CD14-positive monocyte (primary cell): Measurements from ENCODE around the gene TMEM63C. TPM values are rescaled to one million over a fixed set of nuclear protein-coding genes. Genes with fewer than 3 reads are reported as not detected.

Source experiments
- DNase-seq, 3 donors: peaks; one replicate each; pipeline ENCODE4 v3.0.0-alpha.2; 2011 to 2022
- H2AFZ ChIP-seq: 2 replicates; pipeline ENCODE4 v1.6.0; 2012; ENCODE audit warnings: mild to moderate bottlenecking, low read depth, low read length, inconsistent platforms; ENCODE audit not compliant: insufficient read depth, poor library complexity, severe bottlenecking
- H3K27ac ChIP-seq, 2 donors: 1 replicate in 1 of 2; 2 replicates in 1 of 2; pipeline ENCODE4 v1.5.1; 2012 to 2013; ENCODE audit warnings: low read length in 2 of 2, control low read depth in 1 of 2, inconsistent platforms in 1 of 2, low read depth in 1 of 2, mild to moderate bottlenecking in 1 of 2
- H3K27me3 ChIP-seq, 2 donors: one replicate each; pipeline versions ENCODE4 v1.6.0 to v1.6.1; 2011 to 2013; ENCODE audit warnings: low read length in 2 of 2; ENCODE audit not compliant: control insufficient read depth in 2 of 2, insufficient read depth in 2 of 2
- H3K36me3 ChIP-seq, 2 donors: replicated peaks in 1 of 2; 1 replicate in 1 of 2; 2 replicates in 1 of 2; pipeline versions ENCODE4 v1.5.1 to v1.6.1; 2012 to 2013; ENCODE audit warnings: low read length in 2 of 2, control low read depth in 1 of 2, inconsistent platforms in 1 of 2, mild to moderate bottlenecking in 1 of 2; ENCODE audit not compliant: insufficient read depth in 2 of 2, control insufficient read depth in 1 of 2
- H3K4me1 ChIP-seq, 2 donors: 1 replicate in 1 of 2; 2 replicates in 1 of 2; pipeline versions ENCODE4 v1.5.1 to v1.6.1; 2012 to 2013; ENCODE audit warnings: low read length in 2 of 2, control low read depth in 1 of 2, inconsistent platforms in 1 of 2, mild to moderate bottlenecking in 1 of 2, moderate library complexity in 1 of 2; ENCODE audit not compliant: insufficient read depth in 2 of 2, control insufficient read depth in 1 of 2
- H3K4me2 ChIP-seq: replicated peaks from 2 replicates; pipeline ENCODE3; 2012; ENCODE audit warnings: low read length, moderate library complexity, mild to moderate bottlenecking; ENCODE audit not compliant: poor library complexity, severe bottlenecking; ENCODE audit errors: extremely low read depth
- H3K4me3 ChIP-seq, 3 experiments: fragments of 200-600 bp in 1 of 3; sonication (generic) in 1 of 3; replicated peaks in 1 of 3; 1 replicate in 2 of 3; 2 replicates in 1 of 3; pipeline ENCODE4 v1.5.1; 2011 to 2013; ENCODE audit warnings: low read length in 3 of 3, mild to moderate bottlenecking in 3 of 3, control low read depth in 2 of 3, low read depth in 2 of 3, inconsistent platforms in 1 of 3, moderate library complexity in 1 of 3
- H3K79me2 ChIP-seq: 2 replicates; pipeline ENCODE4 v1.6.0; 2012; ENCODE audit warnings: mild to moderate bottlenecking, control low read depth, inconsistent platforms, low read length, moderate library complexity; ENCODE audit not compliant: insufficient read depth
- H3K9ac ChIP-seq: 2 replicates; pipeline ENCODE4 v1.6.0; 2017; ENCODE audit warnings: low read length, mild to moderate bottlenecking; ENCODE audit not compliant: insufficient read depth, poor library complexity, severe bottlenecking
- H3K9me3 ChIP-seq, 2 donors: replicated peaks in 1 of 2; 1 replicate in 1 of 2; 2 replicates in 1 of 2; pipeline versions ENCODE4 v1.5.1 to v1.6.1; 2012 to 2013; ENCODE audit warnings: low read length in 2 of 2, control low read depth in 1 of 2; ENCODE audit not compliant: control insufficient read depth in 1 of 2, insufficient read depth in 1 of 2
- H4K20me1 ChIP-seq: 2 replicates; pipeline ENCODE4 v1.6.0; 2012; ENCODE audit warnings: mild to moderate bottlenecking, low read length, control low read depth, moderate library complexity; ENCODE audit not compliant: insufficient read depth
- H3K27ac Mint-ChIP-seq, 7 donors: one replicate each; pipeline ENCODE4 v1.8.0; 2020; ENCODE audit warnings: mild to moderate bottlenecking in 7 of 7, mixed read lengths in 7 of 7, moderate library complexity in 6 of 7, inconsistent platforms in 2 of 7
- H3K27me3 Mint-ChIP-seq, 3 donors: one replicate each; pipeline ENCODE4 v1.8.0; 2021 to 2022; ENCODE audit warnings: low read depth in 3 of 3, mild to moderate bottlenecking in 3 of 3, mixed read lengths in 3 of 3, moderate library complexity in 3 of 3, inconsistent platforms in 1 of 3
- H3K36me3 Mint-ChIP-seq, 2 donors: one replicate each; pipeline ENCODE4 v1.8.0; 2020; ENCODE audit warnings: mixed read lengths in 2 of 2, inconsistent platforms in 1 of 2, mild to moderate bottlenecking in 1 of 2
- H3K4me1 Mint-ChIP-seq: one replicate; pipeline ENCODE4 v1.8.0; 2020; ENCODE audit warnings: mild to moderate bottlenecking, mixed read lengths
- H3K4me3 Mint-ChIP-seq, 2 donors: one replicate each; pipeline ENCODE4 v1.8.0; 2020; ENCODE audit warnings: mild to moderate bottlenecking in 2 of 2, mixed read lengths in 2 of 2, moderate library complexity in 1 of 2
- H3K9me3 Mint-ChIP-seq, 7 donors: one replicate each; pipeline ENCODE4 v1.8.0; 2020 to 2022; ENCODE audit warnings: mixed read lengths in 7 of 7, mild to moderate bottlenecking in 6 of 7, moderate library complexity in 6 of 7, inconsistent platforms in 2 of 7
- WGBS: methylation state at CpG from one replicate; pipeline ENCODE4 v1.1.5; 2013; ENCODE audit warnings: missing lambda C conversion rate; ENCODE audit not compliant: insufficient coverage; 5-methylcytosine and 5-hydroxymethylcytosine counted together
- intact Hi-C, 2 donors: fragments of 100-400 bp; cut with micrococcal nuclease; formaldehyde crosslinking; loops; one replicate each; pipeline versions ENCODE4 v1.15.0 to v1.15.1; 2023
- polyA plus RNA-seq, 3 donors: library from polyadenylated mRNA; depleted of rRNA in 1 of 3; unstranded in 2 of 3; stranded (reverse) in 1 of 3; fragments of 300-500 nt in 2 of 3; fragments of >200 nt in 1 of 3; fragmentation: Illumina TruSeq in 2 of 3; gene quantifications; 1 replicate in 2 of 3; 2 replicates in 1 of 3; pipeline ENCODE4 v1.2.3, GENCODE V29; 2012 to 2021
- TF ChIP-seq, protein P1 (sequence below): fragments of 200-600 bp; IDR thresholded peaks from one replicate; pipeline ENCODE4 v1.8.0; 2022; ENCODE audit warnings: antibody characterized with exemption, mild to moderate bottlenecking

TMEM63C gene
- polyA plus RNA-seq, 3 donors, result 0.78 to 4.4 TPM; not detected in 1

GRCh38 chr14:77195766-77196165 is 14.2 kb downstream of the TMEM63C start:
- no peak overlapping the region for H3K27ac Mint-ChIP-seq
- H2AFZ ChIP-seq, result no peak overlapping the region
- H3K4me3 Mint-ChIP-seq, result no peak overlapping the region
- H3K4me1 Mint-ChIP-seq, result peaks cover 7% of the 10 kb centered on the region
- H3K4me2 ChIP-seq, result no peak overlapping the region
- H3K4me1 ChIP-seq, result peaks cover 0 to 5% of the 10 kb centered on the region in 2 donors
- H3K79me2 ChIP-seq, result no peaks in the 10 kb centered on the region
- no peak overlapping the region for H3K27ac ChIP-seq
- no peak overlapping the region for H3K9ac ChIP-seq
- 92% methylated on average over 7 of the region's 9 CpGs for WGBS
- H3K36me3 Mint-ChIP-seq, result peaks cover 0 to 2% of the 10 kb centered on the region in 2 donors
- H3K9me3 Mint-ChIP-seq, result peaks cover 0 to 1% (median 0%) of the 10 kb centered on the region in 7 donors
- no peak overlapping the region for H3K4me3 ChIP-seq
- no peaks in the 10 kb centered on the region for H3K27me3 ChIP-seq
- no peaks in the 10 kb centered on the region for H3K36me3 ChIP-seq
- H4K20me1 ChIP-seq, result no peaks in the 10 kb centered on the region
- intact Hi-C loops, result no loop called here
- H3K9me3 ChIP-seq, result no peaks in the 10 kb centered on the region
- H3K27me3 Mint-ChIP-seq, result peaks cover 5 to 9% (median 6%) of the 10 kb centered on the region in 3 donors
- TF ChIP-seq, protein P1, sequence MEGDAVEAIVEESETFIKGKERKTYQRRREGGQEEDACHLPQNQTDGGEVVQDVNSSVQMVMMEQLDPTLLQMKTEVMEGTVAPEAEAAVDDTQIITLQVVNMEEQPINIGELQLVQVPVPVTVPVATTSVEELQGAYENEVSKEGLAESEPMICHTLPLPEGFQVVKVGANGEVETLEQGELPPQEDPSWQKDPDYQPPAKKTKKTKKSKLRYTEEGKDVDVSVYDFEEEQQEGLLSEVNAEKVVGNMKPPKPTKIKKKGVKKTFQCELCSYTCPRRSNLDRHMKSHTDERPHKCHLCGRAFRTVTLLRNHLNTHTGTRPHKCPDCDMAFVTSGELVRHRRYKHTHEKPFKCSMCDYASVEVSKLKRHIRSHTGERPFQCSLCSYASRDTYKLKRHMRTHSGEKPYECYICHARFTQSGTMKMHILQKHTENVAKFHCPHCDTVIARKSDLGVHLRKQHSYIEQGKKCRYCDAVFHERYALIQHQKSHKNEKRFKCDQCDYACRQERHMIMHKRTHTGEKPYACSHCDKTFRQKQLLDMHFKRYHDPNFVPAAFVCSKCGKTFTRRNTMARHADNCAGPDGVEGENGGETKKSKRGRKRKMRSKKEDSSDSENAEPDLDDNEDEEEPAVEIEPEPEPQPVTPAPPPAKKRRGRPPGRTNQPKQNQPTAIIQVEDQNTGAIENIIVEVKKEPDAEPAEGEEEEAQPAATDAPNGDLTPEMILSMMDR, result no peak
- DNase-seq, result no peak

GRCh38 chr14:77197988-77198387 is 16.4 kb downstream of the TMEM63C start:
- TF ChIP-seq, protein P1, result no peak
- intact Hi-C loops, result no loop called here
- Histone ChIP-seq H4K20me1 (no peaks in the 10 kb centered on the region), H3K4me1 (no peaks in the 10 kb centered on the region), H3K4me3 (no peak overlapping the region), H3K9me3 (no peaks in the 10 kb centered on the region), H3K27me3 (no peaks in the 10 kb centered on the region), H3K27ac (no peak overlapping the region), H2AFZ (no peak overlapping the region), H3K9ac (no peak overlapping the region), H3K36me3 (no peaks in the 10 kb centered on the region), H3K79me2 (no peaks in the 10 kb centered on the region), H3K4me2 (no peak overlapping the region)
- Mint-ChIP-seq H3K4me3 (no peak overlapping the region), H3K36me3 (peaks cover 0 to 2% of the 10 kb centered on the region in 2 donors), H3K9me3 (no peaks in the 10 kb centered on the region), H3K27ac (no peak overlapping the region), H3K4me1 (no peaks in the 10 kb centered on the region), H3K27me3 (peaks cover 6 to 7% (median 6%) of the 10 kb centered on the region in 3 donors)
- 98% methylated on average over 4 of the region's 4 CpGs for WGBS
- DNase-seq, result no peak
